ENCODE results near the gene UMOD. TPM values are rescaled to one million over a fixed set of nuclear protein-coding genes. Genes with fewer than 3 reads are reported as not detected.

UMOD gene
- total RNA-seq, 2 donors from 2014 or later: not detected

DNA sequence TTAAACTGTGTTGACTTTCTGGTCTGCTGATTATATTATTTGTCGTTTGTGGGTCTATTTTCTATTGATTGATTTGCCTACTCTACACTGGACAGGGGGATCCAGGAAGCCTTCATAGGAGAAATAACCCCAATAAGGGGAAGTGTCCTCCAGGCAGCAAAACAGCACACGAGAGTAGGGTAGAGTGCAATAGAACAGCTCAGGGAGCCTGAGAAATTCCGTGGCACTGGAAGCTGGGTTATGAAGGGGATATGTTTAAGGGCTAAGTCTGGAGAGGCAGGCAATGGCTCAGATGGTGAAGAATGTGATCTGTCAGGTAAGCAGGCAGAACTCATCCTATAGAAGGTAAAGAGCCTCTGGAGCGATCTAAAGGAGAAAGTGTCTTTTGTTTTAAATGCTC is 46.1 kb downstream of the UMOD start:
- no peaks in the 10 kb centered on the region for H3K36me3 ChIP-seq
- DNase-seq (ENCODE audit: low spot score): no peak
- TF ChIP-seq, protein P1, sequence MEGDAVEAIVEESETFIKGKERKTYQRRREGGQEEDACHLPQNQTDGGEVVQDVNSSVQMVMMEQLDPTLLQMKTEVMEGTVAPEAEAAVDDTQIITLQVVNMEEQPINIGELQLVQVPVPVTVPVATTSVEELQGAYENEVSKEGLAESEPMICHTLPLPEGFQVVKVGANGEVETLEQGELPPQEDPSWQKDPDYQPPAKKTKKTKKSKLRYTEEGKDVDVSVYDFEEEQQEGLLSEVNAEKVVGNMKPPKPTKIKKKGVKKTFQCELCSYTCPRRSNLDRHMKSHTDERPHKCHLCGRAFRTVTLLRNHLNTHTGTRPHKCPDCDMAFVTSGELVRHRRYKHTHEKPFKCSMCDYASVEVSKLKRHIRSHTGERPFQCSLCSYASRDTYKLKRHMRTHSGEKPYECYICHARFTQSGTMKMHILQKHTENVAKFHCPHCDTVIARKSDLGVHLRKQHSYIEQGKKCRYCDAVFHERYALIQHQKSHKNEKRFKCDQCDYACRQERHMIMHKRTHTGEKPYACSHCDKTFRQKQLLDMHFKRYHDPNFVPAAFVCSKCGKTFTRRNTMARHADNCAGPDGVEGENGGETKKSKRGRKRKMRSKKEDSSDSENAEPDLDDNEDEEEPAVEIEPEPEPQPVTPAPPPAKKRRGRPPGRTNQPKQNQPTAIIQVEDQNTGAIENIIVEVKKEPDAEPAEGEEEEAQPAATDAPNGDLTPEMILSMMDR (IDR thresholded peaks at IDR 0.05): no peak
- H3K27me3 ChIP-seq (replicated peaks; ENCODE audit: insufficient read depth): no peaks in the 10 kb centered on the region
- H3K9me3 ChIP-seq: no peaks in the 10 kb centered on the region
- no peak overlapping the region for H3K27ac ChIP-seq
- ATAC-seq (ENCODE audit: insufficient number of reproducible peaks, low FRiP score, low read depth): no peak
- no peaks in the 10 kb centered on the region for H3K4me1 ChIP-seq (ENCODE audit: control insufficient read depth in 1 of 2, low read depth in 2 of 2)
- H3K4me3 ChIP-seq: no peak overlapping the region

DNA sequence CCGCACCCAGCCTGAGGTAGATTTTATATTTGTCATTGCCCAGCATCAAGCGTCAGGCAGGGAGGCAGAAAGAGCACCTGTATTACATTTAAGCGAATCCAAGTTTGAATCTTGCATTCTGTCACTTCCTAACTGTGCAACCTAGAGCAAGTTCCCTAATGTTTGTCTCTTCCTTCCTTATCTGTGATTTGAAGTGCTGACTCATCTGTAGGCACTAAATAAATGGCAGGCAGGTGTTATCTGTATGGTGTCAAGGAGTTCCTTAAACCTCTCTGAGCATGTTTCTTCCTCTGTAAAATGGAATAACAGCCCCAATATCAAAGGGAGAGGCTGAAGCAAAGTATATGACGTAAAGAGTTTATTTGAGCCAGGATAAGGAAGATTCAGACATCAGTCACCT is 49.5 kb downstream of the UMOD start:
- no peaks in the 10 kb centered on the region for H3K27me3 ChIP-seq (replicated peaks; ENCODE audit: insufficient read depth)
- H3K4me1 ChIP-seq (ENCODE audit: control insufficient read depth in 1 of 2, low read depth in 2 of 2): no peaks in the 10 kb centered on the region
- ATAC-seq (ENCODE audit: insufficient number of reproducible peaks, low FRiP score, low read depth) (no peak), DNase-seq (ENCODE audit: low spot score) (no peak)
- TF ChIP-seq, protein P1 (IDR thresholded peaks at IDR 0.05): no peak
- no peak overlapping the region for H3K27ac ChIP-seq
- no peak overlapping the region for H3K4me3 ChIP-seq
- H3K9me3 ChIP-seq: no peaks in the 10 kb centered on the region
- H3K36me3 ChIP-seq: no peaks in the 10 kb centered on the region

DNA sequence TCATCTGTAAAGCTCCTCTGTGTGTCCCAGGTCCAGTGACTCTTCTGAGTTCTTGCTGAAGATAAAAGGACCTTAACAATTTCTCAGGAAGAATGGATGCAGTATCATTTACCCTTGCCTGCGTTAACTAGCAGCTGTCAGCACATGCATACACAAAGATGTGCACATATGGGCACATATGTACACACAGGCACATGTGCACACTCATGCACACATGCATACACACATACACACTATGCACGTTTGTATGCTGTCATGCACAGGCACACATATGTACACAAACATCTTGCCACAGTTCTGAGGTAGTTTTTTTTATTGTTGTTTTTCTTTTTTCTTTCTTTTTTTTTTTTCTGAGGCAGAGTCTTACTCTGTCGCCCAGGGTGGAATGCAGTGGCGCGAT is 50.1 kb downstream of the UMOD start:
- no peaks in the 10 kb centered on the region for H3K27me3 ChIP-seq (replicated peaks; ENCODE audit: insufficient read depth)
- H3K9me3 ChIP-seq: no peaks in the 10 kb centered on the region
- DNase-seq (ENCODE audit: low spot score) (no peak), ATAC-seq (ENCODE audit: insufficient number of reproducible peaks, low FRiP score, low read depth) (no peak)
- no peaks in the 10 kb centered on the region for H3K4me1 ChIP-seq (ENCODE audit: control insufficient read depth in 1 of 2, low read depth in 2 of 2)
- H3K27ac ChIP-seq: no peak overlapping the region
- no peak overlapping the region for H3K4me3 ChIP-seq
- TF ChIP-seq, protein P1 (IDR thresholded peaks at IDR 0.05): no peak
- no peaks in the 10 kb centered on the region for H3K36me3 ChIP-seq

DNA sequence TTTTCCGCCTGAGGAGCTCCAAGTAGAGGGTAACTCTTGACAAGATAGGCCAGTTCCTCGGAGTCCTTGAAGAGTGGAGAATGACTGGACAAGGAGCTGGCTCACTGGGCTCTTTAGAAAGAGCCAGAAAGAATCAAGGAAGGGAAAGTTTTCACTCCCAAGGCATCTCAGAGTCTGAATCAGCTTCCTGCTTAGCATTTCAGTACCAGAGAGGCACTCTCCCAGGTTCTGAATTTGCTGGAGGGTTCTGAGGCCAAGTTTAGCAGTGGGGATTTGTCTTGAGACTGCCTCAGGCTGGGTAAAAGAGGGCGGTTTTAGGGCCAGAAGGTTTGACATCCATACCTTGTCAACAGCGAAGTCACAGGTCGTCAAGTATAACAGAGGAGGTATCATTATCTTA is 50.7 kb downstream of the UMOD start:
- no peak for DNase-seq (ENCODE audit: low spot score)
- no peaks in the 10 kb centered on the region for H3K36me3 ChIP-seq
- no peak overlapping the region for H3K27ac ChIP-seq
- TF ChIP-seq, protein P1 (IDR thresholded peaks at IDR 0.05): no peak
- H3K27me3 ChIP-seq (replicated peaks; ENCODE audit: insufficient read depth): no peaks in the 10 kb centered on the region
- no peak overlapping the region for H3K4me3 ChIP-seq
- H3K9me3 ChIP-seq: no peaks in the 10 kb centered on the region
- H3K4me1 ChIP-seq (ENCODE audit: control insufficient read depth in 1 of 2, low read depth in 2 of 2): no peaks in the 10 kb centered on the region
- ATAC-seq (ENCODE audit: insufficient number of reproducible peaks, low FRiP score, low read depth): no peak

DNA sequence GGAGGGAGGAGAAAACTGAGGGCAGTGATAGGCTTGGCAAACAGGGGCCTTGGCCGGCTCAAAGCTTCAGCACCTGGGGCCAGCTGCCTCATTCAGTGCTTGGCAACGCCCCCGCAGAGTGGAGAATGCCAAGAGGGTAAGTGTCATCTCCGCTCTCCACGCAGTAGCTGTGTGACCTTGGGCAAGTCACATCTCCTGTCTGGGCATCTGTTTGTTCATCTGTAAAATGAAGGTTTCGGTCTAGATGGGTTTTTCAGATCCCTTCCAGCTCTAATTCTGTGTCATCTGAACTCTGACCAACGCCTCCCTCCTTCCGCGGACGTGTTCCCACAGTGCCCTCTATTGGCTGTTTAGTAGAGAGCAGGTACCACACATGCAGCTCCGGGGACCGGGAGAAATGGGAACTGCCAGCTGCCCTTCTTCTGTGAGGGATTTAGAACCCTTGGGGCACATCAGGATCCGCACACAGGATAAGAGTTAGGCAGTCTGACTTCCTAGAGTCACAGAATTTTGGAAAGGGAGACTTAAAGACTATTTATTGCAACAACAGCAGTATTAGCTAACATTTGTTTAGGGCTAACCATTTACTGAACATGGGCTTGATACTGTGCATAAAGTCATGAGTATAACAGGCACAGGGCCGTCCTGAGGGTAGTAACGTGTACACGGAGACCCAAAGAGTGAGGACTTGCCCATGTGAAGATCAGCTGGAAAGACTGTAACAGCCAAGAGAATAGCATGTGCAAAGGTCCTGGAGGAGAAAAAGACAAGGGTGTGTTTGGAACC is 52.0 kb downstream of the UMOD start:
- ATAC-seq (ENCODE audit: insufficient number of reproducible peaks, low FRiP score, low read depth) (no peak), DNase-seq (ENCODE audit: low spot score) (no peak)
- Histone ChIP-seq H3K4me3 (no peak overlapping the region), H3K9me3 (no peaks in the 10 kb centered on the region), H3K27ac (no peak overlapping the region), H3K27me3 (replicated peaks; ENCODE audit: insufficient read depth) (no peaks in the 10 kb centered on the region), H3K4me1 (ENCODE audit: control insufficient read depth in 1 of 2, low read depth in 2 of 2) (no peaks in the 10 kb centered on the region), H3K36me3 (no peaks in the 10 kb centered on the region)
- TF ChIP-seq, protein P1 (IDR thresholded peaks at IDR 0.05): peak; percentile 32

All from thoracic aorta (tissue), 2 donors.